CD4-positive, alpha-beta memory T cell (primary cell): ENCODE measurements around the gene SEMA4C. TPM values are rescaled to one million over a fixed set of nuclear protein-coding genes. Genes with fewer than 3 reads are reported as not detected.
"Not testable (repeated sequence)": the region's sequence is repeated elsewhere in the genome, so short reads cannot be mapped to it uniquely, and the experiment has no call there.

Experiments used
- CTCF ChIA-PET: fragments of 350-600 bp; sonication (Branson Sonifier 250); formaldehyde crosslinking; loops from one replicate; lab custom pipeline; 2021; ENCODE audit warnings: inconsistent platforms; ENCODE audit not compliant: partially characterized antibody; lab: Charles Lee
- POLR2A ChIA-PET: fragments of 350-600 bp; sonication (Branson Sonifier 250); formaldehyde crosslinking; loops from one replicate; lab custom pipeline; 2021; ENCODE audit not compliant: partially characterized antibody; lab: Charles Lee
- DNase-seq, 5 donors: peaks; one replicate each; pipeline versions ENCODE4 v3.0.0 to v3.0.0-alpha.2; 2020 to 2022; ENCODE audit warnings: mixed read lengths in 1 of 5
- H3K27ac ChIP-seq: one replicate; pipeline ENCODE4 v1.7.0; 2013; ENCODE audit warnings: low read depth, low read length
- H3K27me3 ChIP-seq: 2 replicates; pipeline ENCODE4 v1.7.0; 2013; ENCODE audit warnings: mild to moderate bottlenecking, low read length, moderate library complexity; ENCODE audit not compliant: insufficient read depth
- H3K36me3 ChIP-seq: 2 replicates; pipeline ENCODE4 v1.7.0; 2013; ENCODE audit warnings: mild to moderate bottlenecking, low read length, moderate library complexity; ENCODE audit not compliant: insufficient read depth
- H3K4me1 ChIP-seq: 2 replicates; pipeline ENCODE4 v1.7.0; 2013; ENCODE audit warnings: mild to moderate bottlenecking, low read length, moderate library complexity; ENCODE audit not compliant: insufficient read depth
- H3K4me3 ChIP-seq, 2 donors: one replicate each; pipeline ENCODE4 v1.7.0; 2013; ENCODE audit warnings: low read length in 2 of 2, mild to moderate bottlenecking in 1 of 2
- H3K9me3 ChIP-seq, 2 donors: one replicate each; pipeline ENCODE4 v1.7.0; 2013; ENCODE audit warnings: low read length in 2 of 2, control low read depth in 1 of 2; ENCODE audit not compliant: control insufficient read depth in 1 of 2
- H3K27ac Mint-ChIP-seq, 7 donors: one replicate each; pipeline ENCODE4 v1.8.0; 2020 to 2021; ENCODE audit warnings: mixed read lengths in 7 of 7, mild to moderate bottlenecking in 6 of 7, inconsistent platforms in 3 of 7, moderate library complexity in 3 of 7
- H3K27me3 Mint-ChIP-seq, 2 donors: one replicate each; pipeline ENCODE4 v1.8.0; 2020 to 2021; ENCODE audit warnings: mixed read lengths in 2 of 2
- H3K36me3 Mint-ChIP-seq, 2 donors: one replicate each; pipeline ENCODE4 v1.8.0; 2020 to 2021; ENCODE audit warnings: mixed read lengths in 2 of 2, inconsistent platforms in 1 of 2, mild to moderate bottlenecking in 1 of 2
- H3K4me1 Mint-ChIP-seq, 4 donors: one replicate each; pipeline ENCODE4 v1.8.0; 2020 to 2021; ENCODE audit warnings: mixed read lengths in 4 of 4, mild to moderate bottlenecking in 1 of 4
- H3K4me3 Mint-ChIP-seq, 8 donors: one replicate each; pipeline ENCODE4 v1.8.0; 2020 to 2021; ENCODE audit warnings: mixed read lengths in 8 of 8, mild to moderate bottlenecking in 7 of 8, moderate library complexity in 6 of 8, inconsistent platforms in 3 of 8
- H3K9me3 Mint-ChIP-seq, 8 donors: one replicate each; pipeline ENCODE4 v1.8.0; 2020 to 2021; ENCODE audit warnings: mixed read lengths in 8 of 8, mild to moderate bottlenecking in 5 of 8, inconsistent platforms in 3 of 8, moderate library complexity in 1 of 8
- intact Hi-C: fragments of 100-400 bp; cut with micrococcal nuclease; formaldehyde crosslinking; loops from one replicate; pipeline ENCODE4 v1.15.1; 2023
- polyA plus RNA-seq, 2 donors: library from polyadenylated mRNA; unstranded; fragments of 300-500 nt; fragmentation: Illumina TruSeq; gene quantifications; one replicate each; pipeline ENCODE4 v1.2.3, GENCODE V29; 2021
- total RNA-seq, 2 experiments: library from RNA; stranded (reverse); gene quantifications; one replicate each; pipeline ENCODE4 v1.2.3, GENCODE V29; 2021

SEMA4C gene
- total and polyA plus RNA-seq, 4 experiments from 2014 or later = 2.3 to 77.0 (median 40.4) TPM

GRCh38 chr2:96893289-96894150 is 23.6 kb upstream of the SEMA4C start:
- ChIA-PET POLR2A (interaction anchor here (8.9 kb wide), 1 partner anchor 20 kb away, joined by 50 read pairs; no protein-coding TSS in a partner anchor), CTCF (interaction anchor here (1.4 to 2.9 kb wide), 3 partner anchors 11 to 57 kb away, joined by 3 to 15 read pairs (median 7); no protein-coding TSS in a partner anchor)
- Mint-ChIP-seq H3K4me1 (peaks cover 39 to 74% (median 54%) of the 10 kb centered on the region in 4 donors), H3K4me3 (no peak overlapping the region), H3K27ac (peak overlapping the region in 5 of 7 donors; percentile 6 to 68 (median 43)), H3K9me3 (no peaks in the 10 kb centered on the region), H3K36me3 (no peaks in the 10 kb centered on the region), H3K27me3 (no peaks in the 10 kb centered on the region)
- Histone ChIP-seq H3K4me3 (no peak overlapping the region), H3K36me3 (no peaks in the 10 kb centered on the region), H3K4me1 (peaks cover 50% of the 10 kb centered on the region), H3K27me3 (no peaks in the 10 kb centered on the region), H3K9me3 (no peaks in the 10 kb centered on the region), H3K27ac (no peak overlapping the region)
- no peak for DNase-seq
- intact Hi-C loops = no loop called here

- Mint-ChIP-seq H3K9me3 (peaks cover 0 to 1% (median 0%) of the 10 kb centered on the region in 8 donors), H3K4me3 (peak overlapping the region in 7 of 8 donors; percentile 21 to 77 (median 64)), H3K36me3 (no peaks in the 10 kb centered on the region), H3K27ac (peak overlapping the region in 6 of 7 donors; percentile 7 to 84 (median 58)), H3K27me3 (no peaks in the 10 kb centered on the region), H3K4me1 (peaks cover 44 to 71% (median 53%) of the 10 kb centered on the region in 4 donors)
- no peak overlapping the region for H3K4me3 ChIP-seq
- intact Hi-C loops = no loop called here
- ChIA-PET CTCF (interaction anchor here (0.7 to 2.9 kb wide), 8 partner anchors 9 to 59 kb away, joined by 3 to 23 read pairs (median 4); partner anchors contain the start of gene ANKRD39), POLR2A (interaction anchor here (0.6 to 8.9 kb wide), 16 partner anchors 12 to 75 kb away, joined by 3 to 50 read pairs (median 6); partner anchors contain the start of genes ANKRD39 and SEMA4C)
- no peaks in the 10 kb centered on the region for H3K9me3 ChIP-seq
- peak in 2 of 5 donors; percentile 30 to 31 for DNase-seq
- H3K4me1 ChIP-seq = peaks cover 49% of the 10 kb centered on the region
- no peak overlapping the region for H3K27ac ChIP-seq
- no peaks in the 10 kb centered on the region for H3K27me3 ChIP-seq
- no peaks in the 10 kb centered on the region for H3K36me3 ChIP-seq
Measured at GRCh38 chr2:96891591-96892333, 21.9 kb upstream of the SEMA4C start.

DNA sequence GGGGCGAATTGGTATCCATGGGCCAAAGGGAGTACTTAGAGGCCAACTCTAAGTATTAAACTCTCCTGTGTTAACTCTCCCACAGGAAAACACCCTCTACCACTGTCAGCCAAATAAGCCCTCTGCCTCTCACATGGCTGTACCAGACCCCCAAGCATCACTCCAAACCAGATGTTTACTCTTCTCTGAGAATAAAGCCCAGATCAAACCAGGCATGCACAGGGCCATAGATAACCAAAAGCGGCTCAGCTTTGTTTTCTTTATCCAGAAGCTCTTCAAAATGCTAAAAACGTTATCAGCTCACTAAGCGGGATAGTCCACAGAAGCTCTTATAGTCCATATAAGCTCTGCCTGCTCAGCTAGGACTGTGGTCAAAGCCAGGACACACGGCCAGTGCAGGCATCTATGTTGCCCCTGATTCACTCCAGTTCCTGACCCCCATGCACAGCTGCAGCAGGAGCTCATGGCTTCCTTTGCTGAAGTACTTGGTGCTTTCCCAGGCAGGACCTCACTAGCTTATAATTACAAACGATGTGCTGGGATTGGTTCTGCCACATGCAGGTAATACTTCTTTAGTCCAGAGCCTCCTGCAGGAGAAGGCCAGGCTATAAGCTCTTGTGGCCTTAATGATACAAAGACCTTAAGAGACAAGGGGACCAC is 21.0 kb upstream of the SEMA4C start:
- H3K36me3 Mint-ChIP-seq = no peaks in the 10 kb centered on the region
- no peak for DNase-seq
- H3K9me3 Mint-ChIP-seq = peaks cover 0 to 1% (median 0%) of the 10 kb centered on the region in 8 donors
- H3K4me3 ChIP-seq = no peak overlapping the region
- H3K27ac Mint-ChIP-seq = peak overlapping the region in 6 of 7 donors; percentile 25 to 84 (median 58)
- peaks cover 40% of the 10 kb centered on the region for H3K4me1 ChIP-seq
- no peak overlapping the region for H3K27ac ChIP-seq
- ChIA-PET CTCF (interaction anchor here (0.7 to 2.9 kb wide), 8 partner anchors 10 to 60 kb away, joined by 3 to 23 read pairs (median 4); partner anchors contain the start of gene ANKRD39), POLR2A (interaction anchor here (1.3 to 8.9 kb wide), 13 partner anchors 11 to 72 kb away, joined by 4 to 50 read pairs (median 7); partner anchors contain the start of genes ANKRD39 and SEMA4C)
- no peaks in the 10 kb centered on the region for H3K9me3 ChIP-seq
- intact Hi-C loops = no loop called here
- H3K27me3 ChIP-seq = no peaks in the 10 kb centered on the region
- H3K27me3 Mint-ChIP-seq = no peaks in the 10 kb centered on the region
- H3K36me3 ChIP-seq = no peaks in the 10 kb centered on the region
- H3K4me1 Mint-ChIP-seq = peaks cover 38 to 62% (median 46%) of the 10 kb centered on the region in 4 donors
- H3K4me3 Mint-ChIP-seq = peak overlapping the region in 5 of 8 donors; percentile 30 to 77 (median 65)

DNA sequence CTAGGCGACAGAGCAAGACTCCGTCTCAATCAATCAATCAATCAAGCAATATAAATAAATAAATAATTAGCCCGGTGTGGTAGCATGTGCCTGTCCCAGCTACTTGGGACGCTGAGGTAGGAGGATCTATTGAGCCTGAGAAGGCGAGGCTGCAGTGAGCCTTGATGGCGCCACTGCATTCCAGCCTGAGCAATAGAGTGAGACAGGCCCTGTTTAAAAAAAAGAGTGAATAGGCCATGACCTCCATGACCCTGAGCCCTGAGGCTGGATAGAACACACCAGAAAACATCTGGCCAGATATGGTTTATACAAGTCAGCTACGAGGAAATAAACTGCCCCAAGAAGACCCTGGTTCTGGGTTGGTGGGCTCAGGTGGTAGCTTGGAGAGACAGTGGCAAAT is 20.4 kb upstream of the SEMA4C start:
- Histone ChIP-seq H3K4me1 (peaks cover 34% of the 10 kb centered on the region), H3K27me3 (no peaks in the 10 kb centered on the region), H3K4me3 (no peak overlapping the region), H3K27ac (no peak overlapping the region), H3K9me3 (no peaks in the 10 kb centered on the region), H3K36me3 (no peaks in the 10 kb centered on the region)
- no peak for DNase-seq
- Mint-ChIP-seq H3K27me3 (no peaks in the 10 kb centered on the region), H3K9me3 (peaks cover 0 to 1% (median 0%) of the 10 kb centered on the region in 8 donors), H3K4me1 (peaks cover 36 to 56% (median 42%) of the 10 kb centered on the region in 4 donors), H3K36me3 (no peaks in the 10 kb centered on the region), H3K4me3 (no peak overlapping the region), H3K27ac (peak overlapping the region in 1 of 7 donors; percentile 25)
- intact Hi-C loops = no loop called here
- ChIA-PET CTCF (interaction anchor here (0.9 to 2.9 kb wide), 7 partner anchors 12 to 61 kb away, joined by 3 to 23 read pairs (median 4); partner anchors contain the start of gene ANKRD39), POLR2A (interaction anchor here (1.3 to 8.9 kb wide), 7 partner anchors 12 to 51 kb away, joined by 4 to 50 read pairs (median 10); no protein-coding TSS in a partner anchor)

- H3K4me1 ChIP-seq = peaks cover 30% of the 10 kb centered on the region
- H3K4me3 Mint-ChIP-seq, H3K9me3 Mint-ChIP-seq, H3K36me3 ChIP-seq, H3K27ac ChIP-seq, H3K4me3 ChIP-seq, H3K36me3 Mint-ChIP-seq, DNase-seq, H3K27me3 ChIP-seq, intact Hi-C loops, H3K27me3 Mint-ChIP-seq, H3K9me3 ChIP-seq: not testable (repeated sequence)
- ChIA-PET POLR2A (interaction anchor here (1.2 to 8.9 kb wide), 3 partner anchors 18 to 73 kb away, joined by 3 to 50 read pairs (median 14); partner anchors contain the start of gene CNNM3), CTCF (interaction anchor here (0.9 to 2.4 kb wide), 3 partner anchors 19 to 53 kb away, joined by 3 to 5 read pairs (median 3); no protein-coding TSS in a partner anchor)
- Mint-ChIP-seq H3K27ac (peak overlapping the region in 1 of 7 donors; percentile 22), H3K4me1 (peaks cover 31 to 52% (median 38%) of the 10 kb centered on the region in 4 donors)
Measured at GRCh38 chr2:96889502-96889901, 19.6 kb upstream of the SEMA4C start.
